ENCODE data around the gene MSMB.
A peak's percentile ranks its signal among the peaks of the same experiment; 100 is the strongest.

MSMB gene

GRCh38 chr10:46031648-46032532 is 14.2 kb downstream of the MSMB start:
- DNase-seq, result no peak

- DNase-seq, result no peak
Measured at GRCh38 chr10:46030091-46030937, 15.8 kb downstream of the MSMB start, which contains the start of gene NCOA4. Gene NCOA4, minus strand, starts transcription at chr10:46030623. Its CDS starts 13,943 bp downstream, at chr10:46016680.

GRCh38 chr10:46029461-46030030 is 16.5 kb downstream of the MSMB start:
- DNase-seq, result no peak

DNA sequence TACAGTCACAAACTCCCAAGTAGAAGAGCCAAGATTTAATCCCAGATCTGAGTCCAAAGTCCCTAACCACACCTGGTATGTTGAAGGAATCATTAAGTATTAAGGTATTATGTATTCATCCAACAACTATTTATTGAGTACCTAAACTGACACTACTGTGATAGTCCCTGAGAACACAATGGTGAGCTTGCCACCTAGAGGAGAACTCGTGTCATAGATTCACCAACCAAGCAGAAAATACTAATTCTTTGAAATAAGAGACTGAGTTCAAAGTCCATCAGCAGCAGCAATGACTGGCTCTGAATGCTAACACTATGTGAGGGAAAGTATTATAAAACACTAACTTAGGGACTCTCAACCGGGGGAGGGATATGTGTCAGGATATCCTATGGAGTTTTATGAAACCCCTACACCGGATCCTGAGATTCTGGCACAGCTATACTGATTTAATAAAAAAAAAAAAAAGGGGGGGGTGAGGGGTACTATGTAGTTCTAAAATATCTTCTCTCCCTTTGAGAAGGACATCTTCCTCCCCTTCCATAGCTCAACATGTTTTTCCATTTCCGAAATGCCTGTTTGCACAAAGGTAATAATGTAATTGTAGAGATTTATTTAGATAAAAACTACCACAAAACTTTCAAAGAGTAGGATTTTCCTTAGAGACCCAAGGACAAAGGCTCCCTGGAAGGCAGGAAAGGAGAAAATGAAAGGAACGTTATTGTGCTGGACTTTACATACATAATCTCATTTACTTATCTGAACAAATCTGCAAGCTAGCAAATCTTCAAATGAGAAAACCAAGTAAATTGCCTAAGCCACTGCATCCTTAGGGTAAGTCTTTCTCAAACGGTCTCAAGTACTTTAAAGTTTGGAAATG is 17.2 kb downstream of the MSMB start:
- DNase-seq, result no peak

DNA sequence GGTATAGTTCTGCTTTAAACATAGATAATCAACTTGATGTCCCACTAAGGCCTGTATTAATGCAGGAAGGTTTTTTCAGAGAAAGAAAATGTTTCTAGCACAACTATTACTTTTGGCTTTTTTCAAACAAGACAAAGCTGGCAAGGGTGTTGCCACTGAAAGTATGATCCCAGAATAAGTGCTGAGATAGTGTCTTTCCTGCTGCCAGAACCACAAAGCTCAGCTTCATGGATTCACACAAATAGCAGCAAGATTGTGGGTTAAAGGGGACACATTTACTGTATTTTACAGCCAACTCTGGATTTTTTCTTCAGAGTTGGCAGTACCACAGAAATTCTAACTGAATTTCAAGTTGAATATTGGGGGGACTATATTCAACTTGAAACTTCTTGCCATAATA is 20.0 kb downstream of the MSMB start:
- DNase-seq, result no peak

DNA sequence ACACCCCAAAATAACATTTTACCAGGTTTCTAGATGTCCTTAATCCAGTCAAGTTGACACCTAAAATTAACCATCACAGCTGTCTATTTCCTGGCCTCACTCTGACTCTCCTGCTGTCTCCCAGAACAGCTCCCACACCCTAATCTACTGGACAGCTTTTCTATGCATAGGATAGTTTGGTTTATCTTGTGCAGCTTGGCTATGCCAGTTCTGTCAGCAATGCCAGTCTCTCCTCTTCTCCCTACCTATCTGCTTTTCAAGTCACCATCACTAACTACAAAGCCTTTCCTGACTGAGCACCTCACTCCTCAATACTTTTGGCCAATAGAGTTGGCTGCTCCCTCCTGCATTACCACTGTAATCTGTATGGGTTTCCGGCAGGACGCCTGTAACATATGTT is 20.7 kb downstream of the MSMB start:
- DNase-seq, result no peak

DNA sequence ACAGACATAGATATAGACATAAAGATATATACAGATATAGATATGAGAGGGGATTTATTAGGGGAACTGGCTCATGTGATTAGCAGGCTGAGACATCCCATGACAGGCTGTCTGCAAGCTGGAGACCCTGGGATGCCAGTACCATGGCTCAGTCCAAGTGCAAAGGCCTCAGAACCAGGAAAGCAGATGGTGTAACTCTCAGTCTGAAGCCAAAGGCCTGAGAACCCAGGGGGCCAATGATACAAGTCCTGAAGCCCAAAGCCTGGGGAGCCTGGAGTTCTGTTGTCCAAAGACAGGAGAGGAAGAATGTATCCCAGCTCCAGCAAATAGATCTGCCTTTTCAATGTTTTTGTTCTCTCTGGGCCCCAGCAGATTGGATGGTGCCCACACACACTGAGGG is 21.1 kb downstream of the MSMB start:
- no peak for DNase-seq

DNA sequence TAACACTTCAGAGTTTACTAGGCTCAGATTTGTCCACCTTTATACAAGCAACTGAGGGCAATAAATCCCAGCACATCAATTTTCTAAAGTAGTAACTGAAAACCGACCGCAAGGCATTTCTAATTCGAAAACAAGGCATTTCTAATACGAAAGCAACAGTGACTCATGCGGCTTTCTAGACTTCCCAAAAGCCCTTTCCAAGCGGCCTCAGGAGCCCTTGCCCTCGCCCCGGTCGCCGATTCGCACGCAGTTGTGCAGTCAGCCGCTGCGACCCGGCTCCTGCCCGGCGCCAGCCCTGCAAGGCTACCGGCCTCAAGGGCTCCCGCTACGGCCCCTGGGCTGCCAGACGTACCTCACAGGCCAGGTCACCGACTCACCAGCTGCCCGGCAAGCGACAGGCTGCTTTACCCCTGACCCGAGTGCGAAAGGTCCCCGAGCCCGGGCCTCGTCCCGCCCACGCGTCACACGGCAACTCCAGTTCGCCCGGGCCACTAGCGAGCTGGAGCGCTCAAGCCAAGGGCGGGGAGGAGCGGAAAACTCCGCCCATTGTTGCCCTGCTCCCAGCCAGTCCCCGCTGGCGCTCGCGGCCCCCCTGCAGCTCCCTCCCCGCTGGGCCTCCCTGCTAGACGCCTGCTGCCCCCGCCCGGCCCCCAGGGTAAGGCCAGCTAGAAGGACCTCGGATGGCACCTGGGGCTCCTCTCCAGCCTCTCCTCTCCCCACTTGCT is 22.9 kb downstream of the MSMB start:
- peak; percentile 60 for DNase-seq

DNA sequence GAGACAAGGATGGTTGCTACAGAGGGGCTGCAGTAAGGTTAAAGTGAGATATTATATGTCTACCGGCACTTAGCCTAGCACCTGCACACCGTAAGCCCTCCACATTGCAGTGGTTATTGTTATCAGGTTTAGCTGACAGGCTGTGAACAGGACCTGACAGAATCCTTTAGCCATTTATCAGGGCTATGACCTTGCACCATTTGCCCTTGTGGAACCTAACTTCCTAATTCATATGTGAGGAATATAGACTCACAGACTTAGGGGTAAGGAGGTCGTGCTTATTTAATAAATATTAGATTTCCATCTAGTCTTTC is 25.8 kb downstream of the MSMB start:
- no peak for DNase-seq

DNA sequence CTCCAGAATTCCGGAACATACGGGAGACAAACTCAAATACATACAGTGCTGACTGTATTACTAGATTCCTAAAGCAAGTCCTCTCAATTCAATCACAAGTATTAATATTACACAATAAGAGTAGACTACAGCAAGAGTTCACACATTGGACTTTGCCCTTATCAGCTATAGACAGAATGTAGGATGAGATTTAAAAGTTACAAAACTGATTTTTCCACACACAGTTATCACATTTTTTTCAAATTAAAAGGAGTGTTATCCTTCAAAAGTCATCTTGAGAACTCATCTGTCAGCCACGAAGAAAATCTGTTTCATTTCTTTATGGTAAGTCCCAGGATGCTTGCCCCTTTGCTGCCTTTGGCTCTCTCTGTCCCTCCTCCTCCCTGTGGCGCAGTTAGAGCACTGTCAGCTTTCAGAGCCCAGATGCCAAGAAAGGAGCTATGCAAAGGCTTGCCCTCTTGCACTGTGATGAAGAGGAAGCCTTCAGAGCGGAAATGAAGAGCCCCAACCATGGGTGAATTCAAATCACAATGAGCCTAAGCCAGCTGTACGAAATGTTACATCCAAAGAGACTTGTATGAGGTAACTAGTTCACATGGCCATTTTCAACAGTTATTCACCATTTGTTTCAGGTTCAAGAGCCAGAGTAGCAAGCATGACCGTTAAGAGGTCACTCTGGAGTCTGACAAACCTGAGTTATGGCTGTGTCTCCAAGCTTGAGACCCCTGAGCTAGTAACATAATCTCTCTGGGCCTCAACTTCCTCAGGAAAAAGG is 26.3 kb downstream of the MSMB start:
- no peak for DNase-seq

GRCh38 chr10:46019177-46019528 is 26.9 kb downstream of the MSMB start:
- no peak for DNase-seq

GRCh38 chr10:46018453-46019176 is 27.5 kb downstream of the MSMB start:
- DNase-seq, result no peak

GRCh38 chr10:46017733-46018132 is 28.3 kb downstream of the MSMB start:
- DNase-seq, result no peak

GRCh38 chr10:46016811-46017210 is 29.3 kb downstream of the MSMB start:
- no peak for DNase-seq

DNA sequence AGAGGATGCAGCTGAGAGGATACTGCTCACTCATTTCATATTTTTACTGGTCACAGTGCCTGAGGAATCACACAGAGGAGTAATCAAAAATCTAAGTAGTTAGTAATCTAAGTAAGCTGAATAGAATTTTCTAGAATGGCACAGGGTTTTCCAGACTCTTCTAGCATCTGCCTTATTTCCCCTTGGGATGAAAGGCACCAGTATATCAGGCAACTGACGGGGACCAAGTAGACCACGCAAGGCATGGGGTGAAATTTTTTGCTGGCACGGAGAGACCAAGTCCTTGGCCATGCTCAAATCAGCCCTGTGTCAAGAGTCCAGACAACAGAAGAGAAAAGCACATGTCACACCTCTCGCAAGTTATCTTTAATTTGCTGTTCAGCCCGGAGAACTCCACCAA is 29.9 kb downstream of the MSMB start:
- DNase-seq, result no peak

GRCh38 chr10:46014683-46015405 is 31.2 kb downstream of the MSMB start:
- DNase-seq, result no peak

DNA sequence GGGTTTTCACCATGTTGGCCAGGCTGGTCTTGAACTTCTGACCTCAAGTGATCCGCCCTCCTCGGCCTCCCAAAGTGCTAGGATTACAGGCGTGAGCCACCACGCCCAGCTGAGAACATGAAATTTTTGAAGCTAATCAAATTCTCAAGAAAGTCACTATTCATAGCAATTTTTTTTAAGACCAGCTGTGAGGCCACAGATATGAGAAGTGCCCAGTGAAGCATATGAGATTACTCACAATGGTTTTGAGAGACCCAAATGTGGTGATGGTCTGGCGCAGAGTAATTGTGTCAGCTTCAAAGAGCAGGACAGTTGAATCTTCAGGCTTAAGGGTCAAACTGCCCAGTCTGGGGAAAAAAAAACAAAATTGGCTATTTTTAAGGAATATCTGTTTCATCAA is 31.9 kb downstream of the MSMB start:
- no peak for DNase-seq

- DNase-seq, result no peak
Measured at GRCh38 chr10:46012746-46013145, 33.3 kb downstream of the MSMB start.

DNA sequence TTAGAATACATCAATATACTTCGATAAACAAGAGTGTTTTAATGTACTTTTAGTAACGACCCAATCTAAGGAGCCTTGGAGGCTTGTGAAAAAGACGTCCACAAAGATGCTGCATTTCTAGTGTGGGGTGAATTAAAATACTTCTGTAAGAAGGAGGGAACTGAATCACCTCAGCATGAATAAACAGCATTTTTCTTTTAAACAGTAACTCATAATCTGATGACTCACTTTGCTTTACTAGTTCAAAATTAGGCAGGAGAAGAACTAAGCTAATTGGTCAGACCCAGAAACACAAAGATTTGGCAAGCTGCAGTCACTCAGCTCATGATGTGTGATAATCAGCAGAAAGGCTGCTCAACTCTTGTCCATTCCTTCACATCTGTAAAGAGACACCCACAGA is 39.9 kb downstream of the MSMB start:
- DNase-seq, result no peak

- no peak for DNase-seq
Measured at GRCh38 chr10:46005383-46005782, 40.7 kb downstream of the MSMB start.
